Measurements from ENCODE around the gene ATG3. TPM values are rescaled to one million over a fixed set of nuclear protein-coding genes. Genes with fewer than 3 reads are reported as not detected.

Gene ATG3
- total and polyA plus RNA-seq, 9 of the 15 experiments (the other 6 are each of a cell fraction or from before 2014, with no cell fraction given): 48.7 to 107 (median 64.7) TPM

- no peak for TF ChIP-seq MNT (conservative IDR thresholded peaks at IDR 0.05)
- TF ChIP-seq, protein P1, sequence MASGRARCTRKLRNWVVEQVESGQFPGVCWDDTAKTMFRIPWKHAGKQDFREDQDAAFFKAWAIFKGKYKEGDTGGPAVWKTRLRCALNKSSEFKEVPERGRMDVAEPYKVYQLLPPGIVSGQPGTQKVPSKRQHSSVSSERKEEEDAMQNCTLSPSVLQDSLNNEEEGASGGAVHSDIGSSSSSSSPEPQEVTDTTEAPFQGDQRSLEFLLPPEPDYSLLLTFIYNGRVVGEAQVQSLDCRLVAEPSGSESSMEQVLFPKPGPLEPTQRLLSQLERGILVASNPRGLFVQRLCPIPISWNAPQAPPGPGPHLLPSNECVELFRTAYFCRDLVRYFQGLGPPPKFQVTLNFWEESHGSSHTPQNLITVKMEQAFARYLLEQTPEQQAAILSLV (tag; IDR thresholded peaks at IDR 0.05): no peak
- TF ChIP-seq NELFE (IDR thresholded peaks at IDR 0.05; ENCODE audit: insufficient read depth, insufficient read length): no peak
- peak; percentile 59 to 77 for TF ChIP-seq RAD21 (CRISPR knock-in tag; conservative IDR thresholded peaks at IDR 0.05 in 1 of 2, IDR thresholded peaks at IDR 0.05 in 1 of 2)
- no peak for TF ChIP-seq MEF2D (tag; conservative IDR thresholded peaks at IDR 0.05; ENCODE audit: low read depth)
- TF ChIP-seq ZNF24 (IDR thresholded peaks at IDR 0.05): 0 out of 2 replicates have a peak, but pooled peaks have one; percentile 29
- TF ChIP-seq HNRNPL (IDR thresholded peaks at IDR 0.05; ENCODE audit: low read depth, low read length): no peak
- no peak for TF ChIP-seq TRIM28 (IDR thresholded peaks at IDR 0.05)
- TF ChIP-seq, protein P2, sequence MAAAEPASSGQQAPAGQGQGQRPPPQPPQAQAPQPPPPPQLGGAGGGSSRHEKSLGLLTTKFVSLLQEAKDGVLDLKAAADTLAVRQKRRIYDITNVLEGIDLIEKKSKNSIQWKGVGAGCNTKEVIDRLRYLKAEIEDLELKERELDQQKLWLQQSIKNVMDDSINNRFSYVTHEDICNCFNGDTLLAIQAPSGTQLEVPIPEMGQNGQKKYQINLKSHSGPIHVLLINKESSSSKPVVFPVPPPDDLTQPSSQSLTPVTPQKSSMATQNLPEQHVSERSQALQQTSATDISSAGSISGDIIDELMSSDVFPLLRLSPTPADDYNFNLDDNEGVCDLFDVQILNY (CRISPR knock-in tag; IDR thresholded peaks at IDR 0.05): no peak
- no peak for TF ChIP-seq ZNF785 (CRISPR knock-in tag; IDR thresholded peaks at IDR 0.05)
- no peak for TF ChIP-seq FIP1L1 (IDR thresholded peaks at IDR 0.05; ENCODE audit: low read depth, low read length, poor library complexity, severe bottlenecking)
- no peak for TF ChIP-seq ATF1 (CRISPR knock-in tag; IDR thresholded peaks at IDR 0.05)
- no peak for TF ChIP-seq ATF1 (tag; IDR thresholded peaks at IDR 0.05)
- no peak for TF ChIP-seq RBM25 (IDR thresholded peaks at IDR 0.05; ENCODE audit: low read depth, low read length, severe bottlenecking)
- TF ChIP-seq BHLHE40 (IDR thresholded peaks at IDR 0.05; ENCODE audit: low read length): no peak
- TF ChIP-seq ASH1L (IDR thresholded peaks at IDR 0.05; ENCODE audit: borderline replicate concordance, low read depth, partially characterized antibody): no peak
- TF ChIP-seq SNIP1 (IDR thresholded peaks at IDR 0.05; ENCODE audit: low read depth): no peak
- TF ChIP-seq HOXB6 (CRISPR knock-in tag; IDR thresholded peaks at IDR 0.05; ENCODE audit: borderline replicate concordance): no peak
- no peak for TF ChIP-seq TAF9B (IDR thresholded peaks at IDR 0.05; ENCODE audit: partially characterized antibody)
- no peak for TF ChIP-seq ATF7 (IDR thresholded peaks at IDR 0.05)
- peak; percentile 33; the same call in 1 of the 2 replicates for TF ChIP-seq SMC3 (conservative IDR thresholded peaks at IDR 0.05; ENCODE audit: insufficient read depth, low read depth, low read length)
- TF ChIP-seq, protein P3, sequence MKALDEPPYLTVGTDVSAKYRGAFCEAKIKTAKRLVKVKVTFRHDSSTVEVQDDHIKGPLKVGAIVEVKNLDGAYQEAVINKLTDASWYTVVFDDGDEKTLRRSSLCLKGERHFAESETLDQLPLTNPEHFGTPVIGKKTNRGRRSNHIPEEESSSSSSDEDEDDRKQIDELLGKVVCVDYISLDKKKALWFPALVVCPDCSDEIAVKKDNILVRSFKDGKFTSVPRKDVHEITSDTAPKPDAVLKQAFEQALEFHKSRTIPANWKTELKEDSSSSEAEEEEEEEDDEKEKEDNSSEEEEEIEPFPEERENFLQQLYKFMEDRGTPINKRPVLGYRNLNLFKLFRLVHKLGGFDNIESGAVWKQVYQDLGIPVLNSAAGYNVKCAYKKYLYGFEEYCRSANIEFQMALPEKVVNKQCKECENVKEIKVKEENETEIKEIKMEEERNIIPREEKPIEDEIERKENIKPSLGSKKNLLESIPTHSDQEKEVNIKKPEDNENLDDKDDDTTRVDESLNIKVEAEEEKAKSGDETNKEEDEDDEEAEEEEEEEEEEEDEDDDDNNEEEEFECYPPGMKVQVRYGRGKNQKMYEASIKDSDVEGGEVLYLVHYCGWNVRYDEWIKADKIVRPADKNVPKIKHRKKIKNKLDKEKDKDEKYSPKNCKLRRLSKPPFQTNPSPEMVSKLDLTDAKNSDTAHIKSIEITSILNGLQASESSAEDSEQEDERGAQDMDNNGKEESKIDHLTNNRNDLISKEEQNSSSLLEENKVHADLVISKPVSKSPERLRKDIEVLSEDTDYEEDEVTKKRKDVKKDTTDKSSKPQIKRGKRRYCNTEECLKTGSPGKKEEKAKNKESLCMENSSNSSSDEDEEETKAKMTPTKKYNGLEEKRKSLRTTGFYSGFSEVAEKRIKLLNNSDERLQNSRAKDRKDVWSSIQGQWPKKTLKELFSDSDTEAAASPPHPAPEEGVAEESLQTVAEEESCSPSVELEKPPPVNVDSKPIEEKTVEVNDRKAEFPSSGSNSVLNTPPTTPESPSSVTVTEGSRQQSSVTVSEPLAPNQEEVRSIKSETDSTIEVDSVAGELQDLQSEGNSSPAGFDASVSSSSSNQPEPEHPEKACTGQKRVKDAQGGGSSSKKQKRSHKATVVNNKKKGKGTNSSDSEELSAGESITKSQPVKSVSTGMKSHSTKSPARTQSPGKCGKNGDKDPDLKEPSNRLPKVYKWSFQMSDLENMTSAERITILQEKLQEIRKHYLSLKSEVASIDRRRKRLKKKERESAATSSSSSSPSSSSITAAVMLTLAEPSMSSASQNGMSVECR (CRISPR knock-in tag; IDR thresholded peaks at IDR 0.05): no peak
Observed at GRCh38 chr3:112519424-112520001, 42.2 kb downstream of the ATG3 start (continued).
